H1 (cell line): ENCODE measurements around the gene TGM1. TPM values are rescaled to one million over a fixed set of nuclear protein-coding genes. Genes with fewer than 3 reads are reported as not detected.

Source experiments
- CTCF ChIP-seq, 3 experiments: IDR thresholded peaks; 1 replicate in 2 of 3; 2 replicates in 1 of 3; pipeline versions ENCODE4 v1.5.1 to v1.6.1; 2011; ENCODE audit warnings: low read length in 3 of 3, mild to moderate bottlenecking in 3 of 3, inconsistent platforms in 2 of 3, low read depth in 1 of 3, moderate library complexity in 1 of 3; ENCODE audit not compliant: insufficient read depth in 1 of 3; ENCODE audit errors: control extremely low read depth in 1 of 3
- KDM4A ChIP-seq: IDR thresholded peaks from one replicate; pipeline ENCODE4 v1.7.1; 2012; ENCODE audit warnings: low read depth, mild to moderate bottlenecking, moderate library complexity, low read length, inconsistent platforms; ENCODE audit not compliant: severe bottlenecking
- SIRT6 ChIP-seq: IDR thresholded peaks from one replicate; pipeline ENCODE4 v1.7.1; 2012; ENCODE audit warnings: low read length, inconsistent platforms
- SP1 ChIP-seq: IDR thresholded peaks from 2 replicates; pipeline ENCODE4 v1.6.1; 2011; ENCODE audit warnings: low read depth, low read length
- polyA plus RNA-seq, 7 experiments: library from polyadenylated mRNA; depleted of rRNA in 3 of 7; stranded (reverse) in 5 of 7; unstranded in 2 of 7; fragments of >200 nt in 5 of 7; fragments of 200-250 nt in 2 of 7; gene quantifications; 1 replicate in 5 of 7; 2 replicates in 1 of 7; 4 replicates in 1 of 7; pipeline versions ENCODE4 v1.2.1 to v1.2.3, GENCODE V29; 2011 to 2013; ENCODE audit warnings: missing spikeins in 2 of 7, mixed read lengths in 2 of 7
- total RNA-seq: library from RNA; stranded (reverse); fragmentation: NEBNext Ultra II Directional; extraction: Animal tissue kit (Norgen Biotek cat#: 25700); gene quantifications from 2 replicates; pipeline ENCODE4 v1.2.1, GENCODE V29; 2021

TGM1 gene
- total and polyA plus RNA-seq, 2 of the 8 experiments (the other 6 are each of a cell fraction or from before 2014, with no cell fraction given), result 1.8 to 2.2 TPM

GRCh38 chr14:24267516-24267915 lies 4.5 kb upstream of the TGM1 start (continued):
- TF ChIP-seq CTCF (IDR thresholded peaks at IDR 0.05; ENCODE audit: control extremely low read depth in 1 of 3, insufficient read depth in 1 of 3, low read depth in 1 of 3, low read length in 3 of 3) (no peak), KDM4A (no peak), SIRT6 (no peak), SP1 (no peak)
